NCI-H2171 (cell line): ENCODE data around the gene PRF1.
"Not testable (repeated sequence)": the region's sequence is repeated elsewhere in the genome, so short reads cannot be mapped to it uniquely, and the experiment has no call there.

ENCODE experiments used
- DNase-seq: peaks from one replicate; lab custom pipeline; 2025; lab: John Stamatoyannopoulos, UW

PRF1 gene

DNA sequence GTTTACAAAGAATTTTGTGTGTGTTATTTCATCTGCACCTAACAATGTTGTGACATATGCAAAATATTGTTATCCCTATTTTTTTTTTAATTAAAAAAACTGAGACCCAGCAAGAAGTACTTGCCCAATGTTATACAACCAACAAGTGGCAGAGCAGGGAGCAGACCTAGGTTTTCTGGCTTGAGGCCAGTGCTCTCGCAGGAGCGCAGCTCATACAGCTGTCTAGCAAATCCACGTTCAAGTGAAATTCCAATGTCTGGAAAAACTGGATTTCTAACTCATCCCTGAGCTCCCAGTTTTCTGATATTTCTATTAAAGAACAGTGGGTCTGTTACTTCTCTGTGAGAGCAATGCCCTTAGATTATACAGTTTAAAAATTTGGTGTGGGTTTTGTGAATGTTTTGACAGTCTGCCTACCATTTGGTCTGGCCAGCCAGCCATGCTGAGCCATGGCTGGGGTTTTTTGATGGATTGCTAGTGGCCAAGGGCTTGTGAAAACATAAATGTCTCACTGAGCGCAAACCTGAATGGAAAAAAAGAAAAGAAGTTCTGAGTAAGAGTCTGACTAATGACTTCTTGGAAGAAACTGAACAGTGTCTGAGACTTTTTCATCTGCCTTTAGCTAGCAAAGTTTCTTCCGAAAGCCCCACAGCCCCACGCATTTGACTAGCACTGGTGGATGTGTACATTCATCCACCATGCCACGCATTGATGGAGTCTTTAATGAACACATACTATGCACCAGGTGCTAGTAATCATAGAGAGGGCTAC, 15.4 kb upstream of the PRF1 start:
- no peak for DNase-seq

DNA sequence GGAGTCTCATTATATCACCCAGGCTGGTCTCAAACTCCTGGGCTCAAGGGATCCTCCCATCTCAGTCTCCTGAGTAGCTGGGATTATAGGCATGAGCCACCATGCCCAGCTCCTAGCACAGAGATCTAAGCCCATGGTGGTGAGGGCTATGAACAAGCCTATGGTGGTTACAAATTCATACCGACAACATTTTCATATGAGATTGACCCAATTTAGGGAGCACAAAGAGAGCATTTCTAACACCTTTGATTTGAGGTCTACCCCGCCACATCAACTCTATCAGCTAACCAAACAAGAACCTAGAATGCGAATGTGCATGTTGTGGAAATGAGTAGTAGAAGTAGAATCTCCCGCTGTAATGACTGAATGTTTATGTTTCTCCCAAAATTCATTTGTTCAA, 14.2 kb upstream of the PRF1 start:
- no peak for DNase-seq

DNA sequence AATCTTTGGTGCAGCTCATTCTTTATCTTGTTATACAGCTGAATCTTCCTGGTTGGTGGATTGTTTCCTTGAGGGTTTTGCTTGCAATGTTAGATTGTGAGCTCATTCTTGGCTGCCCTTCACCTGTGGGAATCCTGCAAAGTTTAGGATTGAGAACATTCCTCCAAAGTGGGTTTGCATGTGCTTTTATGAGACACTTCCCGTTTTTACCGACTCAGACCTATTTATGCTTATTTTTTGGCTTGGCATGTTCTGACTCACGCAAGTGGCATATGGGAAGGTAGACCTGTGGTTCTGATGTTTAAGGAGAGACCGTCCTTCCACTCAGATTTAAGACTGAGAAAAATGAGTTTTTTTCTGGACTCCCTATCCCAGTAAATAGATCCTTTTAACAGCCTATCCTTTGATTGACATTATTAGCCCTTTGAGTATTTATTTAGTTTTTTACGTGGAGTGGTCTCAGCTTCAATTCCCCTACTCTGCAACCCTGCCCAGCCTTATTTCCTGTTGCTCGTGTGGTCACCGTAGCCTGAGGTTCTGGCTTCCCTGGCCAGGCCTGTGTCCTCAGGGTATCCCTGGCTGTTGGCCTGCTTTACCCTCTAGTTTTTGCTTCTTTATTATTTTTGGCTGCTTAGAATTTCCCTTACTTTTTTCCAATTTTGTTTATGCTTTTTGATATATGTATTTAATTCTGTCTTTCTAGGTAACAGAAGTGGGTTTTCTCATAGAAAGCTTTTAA, 13.4 kb upstream of the PRF1 start:
- no peak for DNase-seq

DNA sequence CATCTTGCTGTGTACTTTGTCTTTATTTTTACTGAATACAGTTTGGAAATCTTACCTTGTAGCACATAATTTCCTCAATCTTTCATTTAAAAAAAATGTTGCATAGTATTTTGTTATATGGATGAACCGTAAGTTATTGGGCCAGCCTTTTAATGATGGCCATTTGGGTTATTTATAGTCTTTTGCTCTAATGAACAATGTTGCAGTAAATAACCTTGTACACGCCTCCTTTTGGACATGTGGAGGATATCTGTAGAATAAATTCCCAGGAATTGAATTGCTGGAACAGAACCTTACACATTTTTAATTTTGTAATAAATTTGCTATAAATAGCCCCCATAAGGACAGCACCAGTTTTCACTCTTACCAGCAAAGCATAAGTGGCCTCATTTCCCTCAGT, 12.7 kb upstream of the PRF1 start:
- DNase-seq, result no peak

DNA sequence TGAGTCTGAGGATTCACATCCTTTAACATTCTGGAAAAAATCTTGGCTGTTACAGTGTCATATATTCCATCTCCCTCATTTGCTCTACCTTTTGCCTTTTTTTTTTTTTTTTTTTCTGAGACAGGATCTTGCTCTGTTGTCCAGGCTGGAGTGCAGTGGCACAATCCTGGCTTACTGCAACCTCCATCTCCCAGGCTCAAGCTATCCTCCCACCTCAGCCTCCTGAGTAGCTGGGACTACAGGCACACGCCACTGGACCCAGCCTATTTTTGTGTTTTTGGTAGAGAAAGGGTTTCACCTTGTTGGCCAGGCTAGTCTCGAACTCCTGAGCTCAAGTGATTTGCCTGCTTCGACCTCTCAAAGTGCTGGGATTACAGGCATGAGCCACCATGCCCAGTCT, 11.8 kb upstream of the PRF1 start:
- not testable (repeated sequence) for DNase-seq

DNA sequence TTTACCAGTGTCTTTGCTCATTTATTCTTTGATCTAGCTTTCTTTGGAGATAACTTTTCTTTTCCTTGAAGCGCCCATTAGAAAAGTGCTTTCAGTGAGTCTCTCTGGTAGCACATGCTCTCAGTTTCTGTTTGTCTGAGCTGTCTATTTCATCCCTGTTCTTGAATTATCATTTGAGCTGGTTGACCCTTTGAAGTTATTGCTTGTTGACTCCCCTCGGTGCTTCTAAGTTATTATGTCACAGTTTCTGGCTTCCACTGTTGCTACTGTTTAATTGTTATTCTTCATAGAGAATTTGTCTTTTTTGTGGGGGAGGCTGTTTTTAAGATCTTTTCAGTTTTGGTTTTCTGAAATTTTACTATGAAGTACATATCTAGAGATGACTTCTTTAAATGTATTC, 11.4 kb upstream of the PRF1 start:
- no peak for DNase-seq

DNA sequence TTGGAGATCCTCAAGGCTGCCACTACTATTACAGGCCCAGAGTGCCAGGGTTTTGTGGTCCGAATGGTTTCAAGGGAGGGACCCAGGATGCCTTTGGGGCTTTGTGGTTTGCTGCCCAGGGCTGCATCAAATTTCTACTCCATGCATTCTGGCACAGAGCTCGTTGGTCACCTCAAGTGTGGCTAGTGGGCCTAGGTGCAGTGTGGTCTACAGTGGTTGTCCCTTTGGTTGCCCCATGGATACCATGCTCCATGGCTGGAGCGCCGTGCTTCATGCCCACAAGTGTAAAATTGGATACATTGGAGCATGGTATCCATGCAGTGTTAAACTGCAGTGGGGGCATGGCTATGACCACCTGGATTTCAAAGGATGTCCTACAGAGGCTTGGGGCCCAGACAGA, 5.4 kb upstream of the PRF1 start:
- no peak for DNase-seq

DNA sequence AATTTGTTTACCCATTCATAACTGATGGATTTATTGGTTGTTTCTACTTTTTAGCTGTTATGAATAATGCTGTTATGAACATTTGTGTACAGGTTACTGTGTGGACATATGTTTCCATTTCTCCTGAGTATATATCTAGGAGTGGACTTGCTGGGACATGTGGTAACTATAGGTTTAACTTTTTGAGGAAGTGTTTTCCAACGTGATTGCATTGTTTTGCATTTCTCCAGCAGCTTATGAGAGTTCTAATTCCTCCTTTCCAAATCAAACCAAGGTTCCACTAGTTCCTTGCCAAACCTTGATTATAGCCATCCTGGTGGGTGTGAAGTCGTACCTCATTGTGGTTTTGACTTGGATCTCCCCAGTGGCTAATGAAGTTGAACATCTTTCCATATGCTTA, 2.6 kb upstream of the PRF1 start:
- no peak for DNase-seq

DNA sequence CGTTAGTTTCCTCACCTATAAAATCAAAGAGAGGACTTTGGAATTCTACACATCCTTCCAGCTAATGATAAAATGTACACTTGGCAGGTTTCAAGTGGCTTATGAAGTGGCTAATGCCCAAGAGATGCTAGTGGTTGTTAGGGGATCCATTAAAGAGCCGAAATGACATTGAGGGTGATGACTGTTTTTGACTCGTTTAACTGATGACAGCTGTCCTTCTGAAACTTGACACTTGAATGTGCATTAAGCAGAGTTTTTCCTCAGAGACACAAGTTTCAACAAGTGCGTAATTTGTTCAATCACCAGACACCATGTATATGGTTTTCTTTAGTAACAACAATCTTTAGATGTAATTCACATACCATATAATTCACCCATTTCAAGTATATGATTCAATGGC, 1.6 kb upstream of the PRF1 start:
- peak; percentile 66 for DNase-seq

DNA sequence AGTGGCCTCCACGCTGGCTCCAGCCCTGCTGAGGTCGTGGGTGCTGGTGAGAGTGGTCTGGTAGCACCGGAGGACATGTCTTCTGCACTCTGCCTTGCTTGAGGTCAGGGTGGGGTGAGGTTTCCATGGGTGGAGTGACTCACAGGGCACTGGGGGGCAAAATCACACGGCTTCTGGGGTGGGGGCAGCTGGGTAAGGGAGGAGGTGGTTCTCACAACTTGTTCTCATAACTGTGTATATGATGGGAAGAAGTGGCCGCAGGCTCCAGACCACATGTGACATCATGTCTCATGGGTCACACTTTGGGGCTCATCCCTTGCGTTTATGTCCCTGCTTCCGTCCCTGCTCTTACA, 884 bp upstream of the PRF1 start:
- no peak for DNase-seq

DNA sequence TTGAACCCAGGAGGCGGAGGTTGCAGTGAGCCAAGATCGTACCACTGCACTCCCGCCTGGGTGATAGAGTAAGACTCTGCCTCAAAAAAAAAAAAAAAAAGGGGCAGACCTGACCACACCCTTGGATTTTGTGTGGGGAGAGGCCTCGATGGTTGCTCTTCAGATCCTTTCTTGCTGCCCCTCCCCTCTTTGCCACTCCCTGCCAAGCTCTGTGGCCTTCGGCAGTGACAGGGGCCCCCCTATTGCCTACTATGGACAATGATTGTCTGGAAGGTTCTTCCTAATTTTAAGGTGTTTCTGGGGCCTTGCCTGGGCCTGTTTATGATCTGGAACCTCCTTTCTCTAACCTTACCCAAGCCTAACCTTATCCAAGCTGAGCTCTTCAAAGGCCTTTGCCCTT, 795 bp downstream of the PRF1 start:
- DNase-seq, result no peak

DNA sequence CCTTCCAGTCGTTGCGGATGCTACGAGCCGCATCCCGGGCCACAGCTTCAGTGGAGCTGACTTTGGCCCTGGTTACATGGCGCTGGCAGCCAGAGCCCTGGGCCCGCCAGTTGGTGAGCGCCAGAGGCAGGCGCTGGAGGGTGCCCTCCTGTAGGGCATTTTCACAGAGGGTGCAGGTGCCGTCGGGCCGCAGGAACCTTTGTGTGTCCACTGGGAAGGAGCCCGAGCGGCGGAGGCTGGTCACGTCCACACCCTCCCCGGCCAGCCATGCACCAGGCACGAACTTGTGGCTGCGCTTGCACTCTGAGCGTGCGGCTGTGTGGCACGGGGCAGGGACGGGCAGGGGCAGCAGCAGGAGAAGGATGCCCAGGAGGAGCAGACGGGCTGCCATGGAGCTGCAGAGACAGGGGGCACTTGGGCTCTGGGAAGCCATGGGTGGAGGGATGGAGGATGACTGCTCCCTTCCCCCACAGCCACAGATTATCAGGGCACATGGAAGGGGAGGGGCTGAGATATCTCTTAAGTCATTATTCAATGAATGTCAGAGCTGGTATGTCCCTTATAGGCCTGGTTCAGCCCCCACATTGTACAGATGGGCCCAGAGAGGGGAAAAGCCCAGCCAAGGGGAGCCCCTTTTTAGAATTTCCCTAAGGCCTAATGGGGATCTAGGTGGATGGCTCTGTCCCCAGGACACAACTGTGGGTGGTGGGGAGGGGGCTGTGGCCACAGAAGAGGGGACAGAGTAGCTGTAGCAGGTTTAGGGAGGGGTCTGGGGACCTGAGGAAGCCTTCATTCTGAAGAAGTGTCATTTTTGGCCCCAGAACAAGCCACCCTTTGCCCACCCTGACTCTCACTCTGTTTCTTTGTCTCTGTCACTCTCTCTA, 1.8 kb downstream of the PRF1 start:
- DNase-seq, result no peak

DNA sequence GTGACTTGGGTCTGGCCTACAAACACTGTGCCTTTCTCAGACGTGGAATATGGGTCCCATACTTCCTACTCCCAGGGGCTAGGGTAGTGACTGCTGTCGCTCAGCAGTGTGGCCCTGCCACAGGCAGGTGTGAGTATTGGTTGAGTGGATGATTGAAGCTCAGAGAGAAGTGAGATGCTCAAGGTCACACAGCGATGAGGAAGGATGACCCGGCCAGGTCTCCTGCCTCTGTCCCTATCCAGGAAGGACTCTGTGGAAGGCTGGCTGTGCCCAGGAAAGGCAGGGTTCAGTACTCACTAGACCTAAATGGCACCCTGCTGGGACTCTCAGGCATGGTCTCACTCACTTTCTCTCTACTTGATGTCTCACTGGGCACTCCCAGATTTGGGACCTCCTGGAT, 2.8 kb downstream of the PRF1 start:
- DNase-seq, result no peak

DNA sequence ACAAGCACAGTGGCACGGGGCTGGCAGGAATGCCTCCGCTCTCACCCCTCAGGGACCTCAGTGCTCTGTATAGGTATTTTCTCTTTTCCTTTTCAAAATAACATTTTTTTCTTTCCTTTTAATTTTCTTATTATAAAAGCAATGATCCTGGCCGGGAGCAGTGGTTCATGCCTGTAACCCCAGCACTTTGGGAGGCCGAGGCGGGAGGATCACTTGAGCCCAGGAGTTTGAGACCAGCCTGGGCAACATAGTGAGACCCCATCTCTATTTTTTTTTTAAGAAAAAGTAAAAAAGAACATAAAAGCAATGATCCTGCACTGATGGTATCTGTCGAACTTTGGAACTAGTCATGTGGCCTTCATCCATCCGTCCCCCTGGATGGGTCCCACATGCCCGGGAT, 3.2 kb downstream of the PRF1 start:
- no peak for DNase-seq

DNA sequence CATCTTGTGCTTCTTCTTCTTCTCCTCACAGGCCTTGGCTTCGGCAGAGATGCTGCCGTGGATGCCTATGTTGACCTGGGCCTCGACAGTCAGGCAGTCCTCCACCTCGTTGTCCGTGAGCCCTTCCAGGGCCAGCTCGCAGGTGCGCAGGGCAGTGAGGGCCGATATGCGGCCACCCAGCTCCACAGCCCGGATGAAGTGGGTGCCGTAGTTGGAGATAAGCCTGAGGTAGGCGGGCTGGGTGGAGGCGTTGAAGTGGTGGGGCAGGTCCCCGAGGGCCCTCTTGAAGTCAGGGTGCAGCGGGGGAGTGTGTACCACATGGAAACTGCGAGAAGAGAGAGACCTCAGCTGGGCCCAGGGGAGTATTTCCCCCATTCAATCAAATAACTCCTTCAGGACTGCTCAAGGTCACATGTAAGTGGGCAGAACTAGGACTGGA, 3.7 kb downstream of the PRF1 start:
- DNase-seq, result no peak

DNA sequence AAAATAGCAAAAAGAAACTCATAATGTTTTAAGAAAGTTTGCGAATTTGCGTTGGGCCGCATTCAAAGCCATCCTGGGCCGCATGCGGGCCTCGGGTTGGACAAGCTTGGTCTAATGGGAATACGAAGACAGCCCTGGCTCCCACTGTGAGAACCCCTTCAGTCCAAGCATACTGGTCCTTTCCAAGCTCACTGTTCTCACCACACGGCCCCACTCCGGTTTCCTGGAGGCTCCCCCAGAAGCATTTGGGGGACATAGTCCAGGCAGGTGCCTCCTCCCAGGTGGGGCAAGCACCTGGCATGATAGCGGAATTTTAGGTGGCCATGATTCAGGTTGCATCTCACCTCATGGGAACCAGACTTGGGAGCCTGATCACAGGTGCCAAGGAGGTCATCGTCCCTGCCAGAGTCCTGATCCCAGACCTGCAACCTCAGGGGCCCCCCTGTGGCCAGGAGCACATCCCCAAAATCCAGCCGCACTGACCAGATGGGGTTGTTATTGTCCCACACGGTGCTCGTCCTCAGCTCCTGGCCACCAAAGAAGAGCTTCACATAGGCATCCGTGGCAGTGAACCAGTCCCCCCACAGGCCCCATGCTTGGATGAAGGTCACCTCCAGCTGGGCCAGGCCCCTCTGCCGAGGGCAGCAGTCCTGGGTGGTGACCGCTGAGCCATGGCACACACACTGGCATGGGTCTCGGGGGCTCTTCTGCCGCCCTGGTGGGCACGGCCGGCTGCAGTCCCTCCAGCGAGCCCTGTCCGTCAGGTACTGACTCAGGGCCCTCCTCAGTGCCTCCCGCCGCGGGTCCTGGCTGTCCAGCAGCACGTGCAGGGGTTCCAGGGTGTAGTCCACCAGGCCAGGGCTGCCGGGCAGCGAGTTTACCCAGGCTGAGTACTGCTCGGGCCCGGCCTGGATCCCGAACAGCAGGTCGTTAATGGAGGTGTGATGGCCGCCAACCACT, 4.4 kb downstream of the PRF1 start:
- no peak for DNase-seq

DNA sequence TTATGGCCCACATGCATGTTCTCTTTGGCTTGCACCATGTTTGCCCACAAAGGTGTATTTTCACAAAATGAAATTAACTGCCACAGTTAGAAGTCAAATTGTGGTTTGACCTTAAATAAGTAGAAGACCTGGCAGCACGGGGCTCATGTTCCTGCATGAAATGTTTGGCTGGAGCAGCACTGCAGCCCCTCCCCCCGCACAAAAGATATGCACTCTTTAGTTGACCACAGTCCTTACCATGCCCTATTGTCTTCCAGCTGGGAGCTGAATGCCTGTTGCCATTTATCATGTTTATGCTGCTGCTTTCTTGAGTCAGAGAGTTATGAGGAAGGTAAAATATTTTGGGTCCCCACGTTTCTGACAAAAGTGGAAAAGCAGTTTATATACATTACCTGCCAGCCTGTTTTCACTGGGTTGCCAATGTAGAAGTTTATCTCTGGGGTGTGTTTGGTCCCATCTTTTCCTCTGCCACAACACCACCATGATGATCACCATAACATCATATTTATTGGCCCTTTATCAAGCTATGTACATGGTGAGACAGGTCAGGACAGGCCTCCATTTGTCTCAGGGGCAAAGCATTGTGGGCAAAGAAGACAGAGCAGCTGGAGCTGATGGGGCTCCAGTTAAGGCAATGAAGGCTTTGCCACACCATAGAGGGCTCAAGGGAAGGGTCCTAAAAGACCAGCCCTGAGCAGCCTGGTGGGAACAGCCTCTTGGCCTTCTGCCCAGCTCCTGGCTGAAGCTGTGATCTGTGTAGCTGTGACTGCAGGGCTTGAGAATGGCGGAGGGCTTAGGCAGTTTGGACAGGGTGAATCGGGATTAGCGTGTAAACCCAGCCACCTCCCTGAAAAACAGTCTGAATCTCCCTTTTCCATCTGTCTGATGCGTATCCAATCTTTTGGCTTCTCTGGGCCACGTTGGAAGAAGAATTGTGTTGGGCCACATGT, 5.4 kb downstream of the PRF1 start:
- no peak for DNase-seq

DNA sequence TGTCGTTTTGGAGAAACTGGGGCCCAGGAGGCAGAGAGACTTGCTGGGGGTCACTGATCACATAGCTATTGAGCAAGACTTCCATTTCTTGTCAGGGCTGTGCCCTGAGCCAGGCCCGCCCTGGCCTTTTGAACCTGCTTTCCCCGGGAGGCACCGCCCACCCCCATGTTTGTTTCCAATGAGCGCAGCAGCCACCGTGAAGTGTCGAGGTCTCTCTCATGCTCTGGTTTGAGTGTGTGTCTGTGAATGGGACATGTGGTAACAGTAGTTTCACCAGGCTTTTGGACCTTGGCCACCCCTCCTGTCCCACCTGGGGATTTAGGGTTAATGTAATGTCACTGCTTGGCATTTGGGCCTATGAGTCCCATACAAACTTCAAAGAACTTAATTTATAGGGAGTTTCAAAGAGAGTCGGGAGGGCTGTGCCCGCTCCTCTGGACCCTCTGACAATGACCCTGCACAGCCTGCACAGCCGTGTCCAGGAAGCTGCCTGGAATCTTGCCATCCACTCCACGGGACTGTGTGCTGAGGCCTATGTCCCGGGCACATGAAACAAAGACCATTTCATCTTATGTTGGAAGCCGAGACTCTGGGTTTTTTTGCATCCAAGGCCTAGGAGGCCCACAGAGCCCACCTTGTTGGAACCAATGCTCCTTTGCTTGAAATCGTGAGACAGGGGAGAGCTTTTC, 6.3 kb downstream of the PRF1 start:
- no peak for DNase-seq

DNA sequence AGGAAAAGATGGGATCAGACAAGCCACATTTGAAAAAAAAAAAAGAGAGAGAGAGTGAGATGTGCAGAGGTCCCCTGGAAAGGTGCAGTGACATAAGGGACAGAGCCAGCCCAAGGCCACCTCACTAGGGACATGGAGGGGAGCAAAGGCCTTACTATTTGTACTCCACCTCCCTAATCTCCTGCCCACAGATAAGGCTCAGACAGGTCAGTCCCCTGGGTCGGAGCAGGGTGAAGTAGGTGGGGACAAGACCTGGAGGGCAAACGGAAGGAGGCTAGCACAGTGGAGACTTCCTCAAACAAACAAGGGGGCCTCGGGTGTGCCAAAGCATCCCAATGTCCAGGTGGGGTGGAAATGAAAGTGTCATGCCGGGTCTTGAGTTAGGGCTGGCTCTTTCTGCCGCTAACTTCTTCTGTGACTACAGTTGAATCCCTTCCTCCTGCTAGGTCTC, 7.0 kb downstream of the PRF1 start:
- no peak for DNase-seq

DNA sequence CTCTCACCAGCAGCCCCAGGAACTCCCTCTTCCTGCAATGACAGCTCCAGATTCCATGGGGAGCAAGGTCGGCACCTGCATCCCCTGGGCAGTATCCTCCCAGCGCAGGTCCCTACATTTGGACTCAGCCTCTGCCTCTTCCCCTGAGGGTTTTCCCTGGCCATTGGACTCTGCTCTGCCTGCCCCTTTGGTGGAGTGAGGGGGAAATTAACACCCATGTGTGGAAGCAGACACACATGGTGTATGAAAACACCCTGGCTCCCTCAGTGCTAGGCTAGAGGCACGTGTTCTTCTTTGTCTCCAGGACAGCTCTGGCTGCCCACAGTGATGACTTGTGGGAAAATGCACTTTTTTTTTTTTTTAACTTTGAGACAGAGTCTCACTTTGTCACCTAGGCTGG, 8.4 kb downstream of the PRF1 start:
- no peak for DNase-seq
